HG03095 (cell line): Measurements from ENCODE around the gene VWA5B2.

Experiments
- ATAC-seq: cut with Tn5 transposase; IDR thresholded peaks from one replicate; pipeline ENCODE4 v1.9.1; 2021; ENCODE audit warnings: moderate library complexity; ENCODE audit not compliant: unreplicated experiment

The VWA5B2 gene

GRCh38 chr3:184222521-184222920 is 6.9 kb upstream of the VWA5B2 start:
- ATAC-seq, result no peak

GRCh38 chr3:184223946-184224345 is 5.4 kb upstream of the VWA5B2 start:
- no peak for ATAC-seq

- ATAC-seq, result no peak
Observed at GRCh38 chr3:184227481-184227935, 1.9 kb upstream of the VWA5B2 start.

GRCh38 chr3:184228376-184229137 is 828 bp upstream of the VWA5B2 start:
- no peak for ATAC-seq

GRCh38 chr3:184230081-184230602 is 757 bp downstream of the VWA5B2 start:
- ATAC-seq, result no peak

GRCh38 chr3:184230603-184231528 is 1.5 kb downstream of the VWA5B2 start:
- no peak for ATAC-seq

GRCh38 chr3:184231671-184232070 is 2.3 kb downstream of the VWA5B2 start:
- no peak for ATAC-seq

GRCh38 chr3:184233127-184233843 is 3.9 kb downstream of the VWA5B2 start:
- no peak for ATAC-seq

- ATAC-seq, result no peak
Observed at GRCh38 chr3:184234224-184234623, 4.8 kb downstream of the VWA5B2 start.

- no peak for ATAC-seq
Observed at GRCh38 chr3:184234671-184235380, 5.4 kb downstream of the VWA5B2 start.

- ATAC-seq, result no peak
Observed at GRCh38 chr3:184235381-184236032, 6.1 kb downstream of the VWA5B2 start.

- no peak for ATAC-seq
Observed at GRCh38 chr3:184236033-184236410, 6.6 kb downstream of the VWA5B2 start.

- ATAC-seq, result no peak
Observed at GRCh38 chr3:184236636-184237035, 7.3 kb downstream of the VWA5B2 start.

GRCh38 chr3:184237211-184237610 is 7.8 kb downstream of the VWA5B2 start:
- ATAC-seq, result no peak

GRCh38 chr3:184237807-184238206 is 8.4 kb downstream of the VWA5B2 start:
- ATAC-seq, result no peak

GRCh38 chr3:184238246-184238818 is 8.9 kb downstream of the VWA5B2 start:
- no peak for ATAC-seq

- no peak for ATAC-seq
Observed at GRCh38 chr3:184239221-184239620, 9.8 kb downstream of the VWA5B2 start.

GRCh38 chr3:184239708-184240107 is 10.3 kb downstream of the VWA5B2 start:
- no peak for ATAC-seq

GRCh38 chr3:184240384-184241140 is 11.2 kb downstream of the VWA5B2 start:
- no peak for ATAC-seq
